Mononuclear cell (primary cell): ENCODE results near the gene TTF2. TPM values are rescaled to one million over a fixed set of nuclear protein-coding genes. Genes with fewer than 3 reads are reported as not detected.
"Not testable (repeated sequence)": the region's sequence is repeated elsewhere in the genome, so short reads cannot be mapped to it uniquely, and the experiment has no call there.

Experiments used
- H3K27me3 ChIP-seq: 2 replicates; pipeline ENCODE4 v1.6.0; 2011; ENCODE audit warnings: low read length, control low read depth; ENCODE audit not compliant: insufficient read depth
- H3K4me1 ChIP-seq: 2 replicates; pipeline ENCODE4 v1.5.1; 2011; ENCODE audit warnings: mild to moderate bottlenecking, low read length, control low read depth; ENCODE audit not compliant: insufficient read depth
- H3K4me3 ChIP-seq: 2 replicates; pipeline ENCODE4 v1.5.1; 2011; ENCODE audit warnings: mild to moderate bottlenecking, low read length, moderate library complexity
- H3K9me3 ChIP-seq: 2 replicates; pipeline ENCODE4 v1.5.1; 2011; ENCODE audit warnings: low read depth, mild to moderate bottlenecking, control low read depth, low read length
- total RNA-seq: library from RNA; depleted of rRNA; stranded (reverse); fragments of >200 nt; gene quantifications from one replicate; pipeline ENCODE4 v1.2.3, GENCODE V29; 2012

TTF2 gene
- total RNA-seq, 1 donor: 31.4 TPM

GRCh38 chr1:117116090-117116783 is 56.1 kb downstream of the TTF2 start:
- no peaks in the 10 kb centered on the region for H3K27me3 ChIP-seq
- no peaks in the 10 kb centered on the region for H3K9me3 ChIP-seq
- H3K4me1 ChIP-seq: peaks cover 5% of the 10 kb centered on the region
- no peak overlapping the region for H3K4me3 ChIP-seq

GRCh38 chr1:117116784-117117130 is 56.6 kb downstream of the TTF2 start:
- peaks cover 5% of the 10 kb centered on the region for H3K4me1 ChIP-seq
- no peaks in the 10 kb centered on the region for H3K27me3 ChIP-seq
- H3K9me3 ChIP-seq: no peaks in the 10 kb centered on the region
- H3K4me3 ChIP-seq: no peak overlapping the region

GRCh38 chr1:117117697-117118096 is 57.6 kb downstream of the TTF2 start:
- H3K4me3 ChIP-seq: no peak overlapping the region
- H3K9me3 ChIP-seq: no peaks in the 10 kb centered on the region
- peaks cover 1% of the 10 kb centered on the region for H3K27me3 ChIP-seq
- H3K4me1 ChIP-seq: peaks cover 12% of the 10 kb centered on the region

- Histone ChIP-seq H3K9me3 (no peaks in the 10 kb centered on the region), H3K4me1 (peaks cover 12% of the 10 kb centered on the region), H3K4me3 (no peak overlapping the region), H3K27me3 (peaks cover 2% of the 10 kb centered on the region)
Observed at GRCh38 chr1:117118137-117118536, 58.0 kb downstream of the TTF2 start.

GRCh38 chr1:117119144-117119543 is 59.0 kb downstream of the TTF2 start:
- not testable (repeated sequence) for H3K9me3 ChIP-seq, H3K27me3 ChIP-seq, H3K4me3 ChIP-seq
- peaks cover 12% of the 10 kb centered on the region for H3K4me1 ChIP-seq

GRCh38 chr1:117120774-117121588 is 60.9 kb downstream of the TTF2 start:
- Histone ChIP-seq H3K4me1 (peaks cover 12% of the 10 kb centered on the region), H3K9me3 (no peaks in the 10 kb centered on the region), H3K4me3 (peak overlapping the region; percentile 65), H3K27me3 (peaks cover 9% of the 10 kb centered on the region)

GRCh38 chr1:117121589-117122329 is 61.6 kb downstream of the TTF2 start, which contains the start of gene TRIM45:
TSS of gene TRIM45 (minus strand) at chr1:117121749. CDS start at chr1:117121201, 548 bp downstream.
- Histone ChIP-seq H3K27me3 (peaks cover 9% of the 10 kb centered on the region), H3K4me1 (peaks cover 15% of the 10 kb centered on the region), H3K9me3 (no peaks in the 10 kb centered on the region), H3K4me3 (peak within 1 kb of the TSS; percentile 65)

GRCh38 chr1:117122330-117123025 is 62.4 kb downstream of the TTF2 start:
- Histone ChIP-seq H3K4me1 (peaks cover 15% of the 10 kb centered on the region), H3K4me3 (peak overlapping the region; percentile 65), H3K9me3 (no peaks in the 10 kb centered on the region), H3K27me3 (peaks cover 9% of the 10 kb centered on the region)

GRCh38 chr1:117123274-117123673 is 63.1 kb downstream of the TTF2 start:
- Histone ChIP-seq H3K27me3 (peaks cover 9% of the 10 kb centered on the region), H3K4me3 (no peak overlapping the region), H3K4me1 (peaks cover 15% of the 10 kb centered on the region), H3K9me3 (no peaks in the 10 kb centered on the region)

GRCh38 chr1:117124661-117125060 is 64.5 kb downstream of the TTF2 start:
- Histone ChIP-seq H3K27me3 (peaks cover 9% of the 10 kb centered on the region), H3K4me3 (no peak overlapping the region), H3K4me1 (peaks cover 15% of the 10 kb centered on the region), H3K9me3 (no peaks in the 10 kb centered on the region)

GRCh38 chr1:117127795-117128194 is 67.7 kb downstream of the TTF2 start:
- H3K9me3 ChIP-seq: no peaks in the 10 kb centered on the region
- H3K4me1 ChIP-seq: peaks cover 3% of the 10 kb centered on the region
- peaks cover 6% of the 10 kb centered on the region for H3K27me3 ChIP-seq
- H3K4me3 ChIP-seq: no peak overlapping the region

GRCh38 chr1:117128323-117129079 is 68.4 kb downstream of the TTF2 start:
- Histone ChIP-seq H3K4me1 (peaks cover 3% of the 10 kb centered on the region), H3K27me3 (peaks cover 6% of the 10 kb centered on the region), H3K9me3 (no peaks in the 10 kb centered on the region), H3K4me3 (no peak overlapping the region)

GRCh38 chr1:117130526-117130925 is 70.4 kb downstream of the TTF2 start:
- no peak overlapping the region for H3K4me3 ChIP-seq
- no peaks in the 10 kb centered on the region for H3K9me3 ChIP-seq
- peaks cover 9% of the 10 kb centered on the region for H3K27me3 ChIP-seq
- peaks cover 3% of the 10 kb centered on the region for H3K4me1 ChIP-seq

- Histone ChIP-seq H3K4me1 (no peaks in the 10 kb centered on the region), H3K4me3 (no peak overlapping the region), H3K9me3 (no peaks in the 10 kb centered on the region), H3K27me3 (peaks cover 6% of the 10 kb centered on the region)
Observed at GRCh38 chr1:117135329-117135728, 75.2 kb downstream of the TTF2 start.
